Epithelial cell of prostate (primary cell): Measurements from ENCODE around the gene PRAMEF11.
"Not testable (repeated sequence)": the region's sequence is repeated elsewhere in the genome, so short reads cannot be mapped to it uniquely, and the experiment has no call there.

Experiments
- DNase-seq: peaks from one replicate; pipeline ENCODE4 v3.0.0-alpha.2; 2011; ENCODE audit warnings: low read depth, low spot score
- H3K27ac ChIP-seq: fragments of 450-650 bp; 2 replicates; pipeline ENCODE4 v1.5.1; 2017; ENCODE audit warnings: mild to moderate bottlenecking

Gene PRAMEF11

GRCh38 chr1:12831310-12831709, at the start of gene PRAMEF11:
Gene PRAMEF11 (minus strand): TSS chr1:12831410. CDS start chr1:12828789, 2,621 bp downstream.
- H3K27ac ChIP-seq, DNase-seq: not testable (repeated sequence)

GRCh38 chr1:12878453-12878852, 47.2 kb upstream of the PRAMEF11 start:
- H3K27ac ChIP-seq, DNase-seq: not testable (repeated sequence)

- DNase-seq, H3K27ac ChIP-seq: not testable (repeated sequence)
Observed at GRCh38 chr1:12863131-12863880, 32.1 kb upstream of the PRAMEF11 start.

- H3K27ac ChIP-seq, DNase-seq: not testable (repeated sequence)
Observed at GRCh38 chr1:12856786-12857185, 25.6 kb upstream of the PRAMEF11 start, which contains the start of gene PRAMEF2. Gene PRAMEF2 (plus strand): TSS chr1:12857086. CDS start chr1:12859010, 1,924 bp downstream.

- no peak overlapping the region for H3K27ac ChIP-seq
- DNase-seq = no peak
Observed at GRCh38 chr1:12851779-12852178, 20.6 kb upstream of the PRAMEF11 start.

- not testable (repeated sequence) for H3K27ac ChIP-seq, DNase-seq
Observed at GRCh38 chr1:12848620-12849019, 17.4 kb upstream of the PRAMEF11 start, which contains the start of gene HNRNPCL1. Gene HNRNPCL1 (minus strand): TSS chr1:12848720. CDS start chr1:12848289, 431 bp downstream.

- not testable (repeated sequence) for H3K27ac ChIP-seq, DNase-seq
Observed at GRCh38 chr1:12833251-12833650, 2.0 kb upstream of the PRAMEF11 start.

- not testable (repeated sequence) for DNase-seq
Observed at GRCh38 chr1:12819061-12819460, 12.1 kb downstream of the PRAMEF11 start.

GRCh38 chr1:12811409-12811784, 19.8 kb downstream of the PRAMEF11 start:
- DNase-seq = no peak
- H3K27ac ChIP-seq = no peak overlapping the region

More at GRCh38 chr1:12819061-12819460, 12.1 kb downstream of the PRAMEF11 start:
- H3K27ac ChIP-seq = not testable (repeated sequence)

GRCh38 chr1:12810691-12811408, 20.4 kb downstream of the PRAMEF11 start:
- no peak for DNase-seq
- H3K27ac ChIP-seq = no peak overlapping the region

GRCh38 chr1:12809933-12810332, 21.3 kb downstream of the PRAMEF11 start:
- H3K27ac ChIP-seq = no peak overlapping the region
- DNase-seq = no peak

GRCh38 chr1:12799730-12800129, 31.5 kb downstream of the PRAMEF11 start:
- DNase-seq = no peak
- no peak overlapping the region for H3K27ac ChIP-seq

- DNase-seq = no peak
- no peak overlapping the region for H3K27ac ChIP-seq
Observed at GRCh38 chr1:12798911-12799310, 32.3 kb downstream of the PRAMEF11 start.

- not testable (repeated sequence) for H3K27ac ChIP-seq, DNase-seq
Observed at GRCh38 chr1:12791097-12791496, 40.1 kb downstream of the PRAMEF11 start, which contains the start of gene PRAMEF1. Gene PRAMEF1 (plus strand): TSS chr1:12791397. CDS start chr1:12793228, 1,831 bp downstream.

GRCh38 chr1:12784729-12785128, 46.5 kb downstream of the PRAMEF11 start:
- not testable (repeated sequence) for H3K27ac ChIP-seq, DNase-seq

- DNase-seq, H3K27ac ChIP-seq: not testable (repeated sequence)
Observed at GRCh38 chr1:12783783-12784182, 47.4 kb downstream of the PRAMEF11 start.

- not testable (repeated sequence) for DNase-seq, H3K27ac ChIP-seq
Observed at GRCh38 chr1:12781488-12781887, 49.7 kb downstream of the PRAMEF11 start.

- DNase-seq = no peak
- no peak overlapping the region for H3K27ac ChIP-seq
Observed at GRCh38 chr1:12778907-12779306, 52.3 kb downstream of the PRAMEF11 start.

GRCh38 chr1:12778061-12778460, 53.1 kb downstream of the PRAMEF11 start:
- no peak overlapping the region for H3K27ac ChIP-seq
- DNase-seq = no peak

GRCh38 chr1:12776801-12777557, 54.2 kb downstream of the PRAMEF11 start:
- no peak overlapping the region for H3K27ac ChIP-seq
- DNase-seq = no peak
